ENCODE data around the gene NEO1.

NEO1 gene

DNA sequence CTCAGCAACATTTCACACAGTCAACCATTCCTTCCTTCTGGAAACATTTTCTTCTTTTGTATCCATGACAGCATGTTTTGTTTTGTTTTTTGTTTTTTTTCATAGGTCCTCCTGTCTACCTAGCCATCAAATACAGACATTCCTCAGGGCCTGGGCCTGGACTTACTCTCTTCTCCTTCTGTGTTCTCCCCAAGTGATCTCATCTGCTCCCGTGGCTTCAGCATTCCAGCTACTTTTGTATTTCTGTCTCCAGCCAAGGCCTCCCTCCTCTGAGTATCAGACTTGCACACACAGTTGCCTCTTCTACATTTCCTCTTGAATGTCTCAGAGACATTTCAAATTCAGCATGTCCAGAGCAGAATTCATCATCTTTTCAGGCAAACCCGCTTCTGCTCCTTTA lies 234.0 kb downstream of the NEO1 start:
- no peak overlapping the region for H4K91ac ChIP-seq (ENCODE audit: low read depth, low read length, poor library complexity)
- no peak overlapping the region for H3K9ac ChIP-seq (ENCODE audit: low read depth, low read length, poor library complexity)
- H4K8ac ChIP-seq (ENCODE audit: low read depth, low read length): no peak overlapping the region
- peaks cover 41 to 91% of the 10 kb centered on the region in 2 donors for H3K36me3 ChIP-seq (replicated peaks in 1 of 2; ENCODE audit: control insufficient read depth in 2 of 2, insufficient read depth in 2 of 2, low read length in 2 of 2)
- H2AK5ac ChIP-seq (ENCODE audit: low read depth, low read length): no peak overlapping the region
- H3K27me3 ChIP-seq (ENCODE audit: control insufficient read depth in 3 of 3, insufficient read depth in 3 of 3, low read depth in 1 of 3, low read length in 3 of 3): no peaks in the 10 kb centered on the region
- no peaks in the 10 kb centered on the region for H3K9me3 ChIP-seq (replicated peaks in 1 of 2; ENCODE audit: control insufficient read depth in 2 of 2, insufficient read depth in 1 of 2, low read depth in 1 of 2, low read length in 2 of 2)
- H3K23ac ChIP-seq (ENCODE audit: low read depth, low read length, poor library complexity): no peak overlapping the region
- no peak overlapping the region for H3K27ac ChIP-seq (replicated peaks; ENCODE audit: low read length)
- no CpG with 5 or more reads among the region's 2 CpGs for WGBS, 2 donors (ENCODE audit: extremely low coverage in 2 of 2, insufficient read length in 2 of 2, insufficient replicate concordance in 1 of 2)
- H2AFZ ChIP-seq (ENCODE audit: low read length): no peak overlapping the region
- H3K4ac ChIP-seq (ENCODE audit: low read length): no peak overlapping the region
- no peaks in the 10 kb centered on the region for H3K4me1 ChIP-seq (ENCODE audit: control insufficient read depth in 2 of 2, insufficient read depth in 1 of 2, low read depth in 1 of 2, low read length in 2 of 2)
- no peak overlapping the region for H3K4me3 ChIP-seq (ENCODE audit: low read length in 2 of 2)
- no peak overlapping the region for H2BK15ac ChIP-seq (ENCODE audit: low read length)
- no peak for DNase-seq (ENCODE audit: low spot score)
- H3K18ac ChIP-seq (ENCODE audit: low read length): no peak overlapping the region
- H3K4me2 ChIP-seq (ENCODE audit: insufficient read depth, low read length, poor library complexity, severe bottlenecking): no peak overlapping the region
- H2BK120ac ChIP-seq (ENCODE audit: low read depth, low read length): no peak overlapping the region
- H2BK12ac ChIP-seq (ENCODE audit: low read length): no peak overlapping the region
- no peaks in the 10 kb centered on the region for H3K79me1 ChIP-seq (ENCODE audit: low read depth, low read length)
- H2BK5ac ChIP-seq (ENCODE audit: low read length): no peak overlapping the region
- H3K14ac ChIP-seq (ENCODE audit: low read length): no peak overlapping the region

DNA sequence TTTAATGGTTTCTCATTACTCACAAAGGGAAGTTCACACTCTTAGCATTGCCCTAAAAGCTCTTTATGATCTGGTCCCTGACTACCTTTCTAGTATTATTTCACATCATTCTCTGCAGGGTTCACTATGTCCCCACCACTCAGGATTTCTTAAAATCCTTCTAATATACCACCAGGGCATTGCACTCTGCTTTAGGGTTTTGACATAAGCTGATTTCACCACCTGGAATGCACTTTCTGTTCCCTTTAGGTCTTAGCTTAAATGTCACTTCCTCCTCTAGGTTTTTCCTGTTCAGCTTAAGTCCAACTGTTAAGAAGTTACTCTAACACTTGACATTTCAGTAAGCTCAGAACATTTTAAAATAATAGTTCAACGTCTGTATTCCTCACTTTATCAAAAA lies 234.8 kb downstream of the NEO1 start:
- Histone ChIP-seq H3K9me3 (replicated peaks in 1 of 2; ENCODE audit: control insufficient read depth in 2 of 2, insufficient read depth in 1 of 2, low read depth in 1 of 2, low read length in 2 of 2) (no peaks in the 10 kb centered on the region), H3K36me3 (replicated peaks in 1 of 2; ENCODE audit: control insufficient read depth in 2 of 2, insufficient read depth in 2 of 2, low read length in 2 of 2) (peaks cover 44 to 91% of the 10 kb centered on the region in 2 donors), H3K4ac (ENCODE audit: low read length) (no peak overlapping the region), H2BK5ac (ENCODE audit: low read length) (no peak overlapping the region), H2AFZ (ENCODE audit: low read length) (no peak overlapping the region), H2BK12ac (ENCODE audit: low read length) (no peak overlapping the region), H2BK120ac (ENCODE audit: low read depth, low read length) (no peak overlapping the region), H4K91ac (ENCODE audit: low read depth, low read length, poor library complexity) (no peak overlapping the region), H3K14ac (ENCODE audit: low read length) (no peak overlapping the region), H3K23ac (ENCODE audit: low read depth, low read length, poor library complexity) (no peak overlapping the region), H2AK5ac (ENCODE audit: low read depth, low read length) (no peak overlapping the region), H3K27me3 (ENCODE audit: control insufficient read depth in 3 of 3, insufficient read depth in 3 of 3, low read depth in 1 of 3, low read length in 3 of 3) (no peaks in the 10 kb centered on the region), H3K9ac (ENCODE audit: low read depth, low read length, poor library complexity) (no peak overlapping the region), H3K18ac (ENCODE audit: low read length) (no peak overlapping the region), H3K4me2 (ENCODE audit: insufficient read depth, low read length, poor library complexity, severe bottlenecking) (no peak overlapping the region), H3K79me1 (ENCODE audit: low read depth, low read length) (no peaks in the 10 kb centered on the region), H3K27ac (replicated peaks; ENCODE audit: low read length) (no peak overlapping the region), H4K8ac (ENCODE audit: low read depth, low read length) (no peak overlapping the region), H2BK15ac (ENCODE audit: low read length) (no peak overlapping the region), H3K4me3 (ENCODE audit: low read length in 2 of 2) (no peak overlapping the region), H3K4me1 (ENCODE audit: control insufficient read depth in 2 of 2, insufficient read depth in 1 of 2, low read depth in 1 of 2, low read length in 2 of 2) (no peaks in the 10 kb centered on the region)
- whole genome bisulfite sequencing, 2 donors (ENCODE audit: extremely low coverage in 2 of 2, insufficient read length in 2 of 2, insufficient replicate concordance in 1 of 2): no CpG with 5 or more reads among the region's 1 CpG
- no peak for DNase-seq (ENCODE audit: low spot score)

DNA sequence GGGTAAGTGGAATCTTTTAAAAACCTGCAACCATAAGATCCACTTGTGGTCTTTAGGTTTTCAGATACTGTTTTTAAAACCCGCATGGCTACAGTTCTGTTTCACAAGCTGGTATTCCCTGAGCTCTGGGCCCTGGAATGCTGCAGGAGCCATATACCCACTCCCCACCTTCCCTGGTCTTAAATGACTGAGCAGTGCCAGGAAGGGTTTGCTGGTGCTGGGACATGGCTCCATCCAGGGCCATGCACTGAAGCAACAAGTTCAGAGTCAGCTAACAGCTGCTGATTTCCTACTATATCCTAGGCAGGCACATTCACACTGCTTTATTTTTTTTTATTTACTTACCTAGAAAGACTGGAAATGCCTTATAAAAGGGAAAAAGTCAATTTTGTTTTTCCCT lies 239.2 kb downstream of the NEO1 start:
- peaks cover 38 to 93% of the 10 kb centered on the region in 2 donors for H3K36me3 ChIP-seq (replicated peaks in 1 of 2; ENCODE audit: control insufficient read depth in 2 of 2, insufficient read depth in 2 of 2, low read length in 2 of 2)
- H3K4ac ChIP-seq (ENCODE audit: low read length): no peak overlapping the region
- no CpG with 5 or more reads among the region's 1 CpG for WGBS, 2 donors (ENCODE audit: extremely low coverage in 2 of 2, insufficient read length in 2 of 2, insufficient replicate concordance in 1 of 2)

DNA sequence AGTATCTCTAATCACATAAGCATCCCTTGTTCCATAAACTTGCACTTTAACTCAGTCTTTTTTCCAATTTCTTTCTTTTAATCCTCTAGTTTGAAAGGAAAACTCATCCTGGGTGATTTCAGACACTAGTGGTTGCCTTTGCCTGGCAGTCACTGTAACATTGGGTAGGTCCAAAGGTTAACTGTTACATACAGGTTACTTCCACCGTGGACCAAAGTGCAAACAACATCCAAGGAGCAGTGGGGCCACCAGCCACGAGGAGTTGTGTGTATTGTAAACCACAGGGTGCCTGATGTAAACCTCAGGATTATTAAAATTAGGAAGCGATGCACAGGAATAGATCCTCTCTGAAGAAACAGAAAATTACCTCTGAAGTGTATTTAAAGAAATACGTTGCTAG lies 241.5 kb downstream of the NEO1 start:
- Histone ChIP-seq H2BK120ac (ENCODE audit: low read depth, low read length) (no peak overlapping the region), H2BK15ac (ENCODE audit: low read length) (no peak overlapping the region), H3K4me2 (ENCODE audit: insufficient read depth, low read length, poor library complexity, severe bottlenecking) (no peak overlapping the region), H3K9me3 (replicated peaks in 1 of 2; ENCODE audit: control insufficient read depth in 2 of 2, insufficient read depth in 1 of 2, low read depth in 1 of 2, low read length in 2 of 2) (no peaks in the 10 kb centered on the region), H3K4ac (ENCODE audit: low read length) (no peak overlapping the region), H3K27me3 (ENCODE audit: control insufficient read depth in 3 of 3, insufficient read depth in 3 of 3, low read depth in 1 of 3, low read length in 3 of 3) (peaks cover 0 to 3% (median 0%) of the 10 kb centered on the region in 3 experiments), H2AFZ (ENCODE audit: low read length) (no peak overlapping the region), H4K91ac (ENCODE audit: low read depth, low read length, poor library complexity) (no peak overlapping the region), H4K8ac (ENCODE audit: low read depth, low read length) (no peak overlapping the region), H3K27ac (replicated peaks; ENCODE audit: low read length) (no peak overlapping the region), H3K14ac (ENCODE audit: low read length) (no peak overlapping the region), H3K23ac (ENCODE audit: low read depth, low read length, poor library complexity) (no peak overlapping the region), H2BK12ac (ENCODE audit: low read length) (no peak overlapping the region), H3K4me3 (ENCODE audit: low read length in 2 of 2) (no peak overlapping the region), H3K9ac (ENCODE audit: low read depth, low read length, poor library complexity) (no peak overlapping the region), H2AK5ac (ENCODE audit: low read depth, low read length) (no peak overlapping the region), H3K79me1 (ENCODE audit: low read depth, low read length) (no peaks in the 10 kb centered on the region), H3K18ac (ENCODE audit: low read length) (no peak overlapping the region), H2BK5ac (ENCODE audit: low read length) (no peak overlapping the region), H3K4me1 (ENCODE audit: control insufficient read depth in 2 of 2, insufficient read depth in 1 of 2, low read depth in 1 of 2, low read length in 2 of 2) (no peaks in the 10 kb centered on the region), H3K36me3 (replicated peaks in 1 of 2; ENCODE audit: control insufficient read depth in 2 of 2, insufficient read depth in 2 of 2, low read length in 2 of 2) (peaks cover 43 to 95% of the 10 kb centered on the region in 2 donors)
- WGBS, 2 donors (ENCODE audit: extremely low coverage in 2 of 2, insufficient read length in 2 of 2, insufficient replicate concordance in 1 of 2): no CpG with 5 or more reads among the region's 4 CpGs
- DNase-seq (ENCODE audit: low spot score): no peak

More for the DNA sequence above, 239.2 kb downstream of the NEO1 start:
- Histone ChIP-seq H2BK5ac (ENCODE audit: low read length) (no peak overlapping the region), H3K23ac (ENCODE audit: low read depth, low read length, poor library complexity) (no peak overlapping the region), H3K27ac (replicated peaks; ENCODE audit: low read length) (no peak overlapping the region), H2BK12ac (ENCODE audit: low read length) (no peak overlapping the region), H3K4me2 (ENCODE audit: insufficient read depth, low read length, poor library complexity, severe bottlenecking) (no peak overlapping the region), H3K9me3 (replicated peaks in 1 of 2; ENCODE audit: control insufficient read depth in 2 of 2, insufficient read depth in 1 of 2, low read depth in 1 of 2, low read length in 2 of 2) (no peaks in the 10 kb centered on the region), H3K79me1 (ENCODE audit: low read depth, low read length) (no peaks in the 10 kb centered on the region), H2BK120ac (ENCODE audit: low read depth, low read length) (no peak overlapping the region), H2AK5ac (ENCODE audit: low read depth, low read length) (no peak overlapping the region), H4K8ac (ENCODE audit: low read depth, low read length) (no peak overlapping the region), H3K18ac (ENCODE audit: low read length) (no peak overlapping the region), H4K91ac (ENCODE audit: low read depth, low read length, poor library complexity) (no peak overlapping the region), H3K4me3 (ENCODE audit: low read length in 2 of 2) (no peak overlapping the region), H2AFZ (ENCODE audit: low read length) (no peak overlapping the region), H2BK15ac (ENCODE audit: low read length) (no peak overlapping the region), H3K4me1 (ENCODE audit: control insufficient read depth in 2 of 2, insufficient read depth in 1 of 2, low read depth in 1 of 2, low read length in 2 of 2) (no peaks in the 10 kb centered on the region), H3K14ac (ENCODE audit: low read length) (no peak overlapping the region), H3K9ac (ENCODE audit: low read depth, low read length, poor library complexity) (no peak overlapping the region), H3K27me3 (ENCODE audit: control insufficient read depth in 3 of 3, insufficient read depth in 3 of 3, low read depth in 1 of 3, low read length in 3 of 3) (peaks cover 0 to 3% (median 0%) of the 10 kb centered on the region in 3 experiments)
- DNase-seq (ENCODE audit: low spot score): no peak
